HL-60 (cell line): Measurements from ENCODE around the gene ATE1.
A peak's percentile ranks its signal among the peaks of the same experiment; 100 is the strongest.

ENCODE experiments used
- DNase-seq, 2 experiments: peaks; one replicate each; pipeline ENCODE4 v3.0.0-alpha.2; 2010 to 2020; ENCODE audit warnings: low read depth in 1 of 2, low spot score in 1 of 2
- H3K27ac ChIP-seq: fragments of 250-450 bp; sonication (Bioruptor Pico); replicated peaks from 2 replicates; pipeline ENCODE4 v1.5.1; 2020; ENCODE audit warnings: mild to moderate bottlenecking, moderate library complexity
- H3K27me3 ChIP-seq: fragments of 250-450 bp; sonication (Bioruptor Pico); 2 replicates; pipeline ENCODE4 v1.5.1; 2021; ENCODE audit warnings: mild to moderate bottlenecking, moderate library complexity; ENCODE audit not compliant: insufficient read depth, poor library complexity, severe bottlenecking
- H3K4me3 ChIP-seq: replicated peaks from 2 replicates; pipeline ENCODE4 v1.5.1; 2011; ENCODE audit warnings: mild to moderate bottlenecking, control low read depth, low read length; ENCODE audit not compliant: insufficient read depth
- CTCF ChIP-seq: IDR thresholded peaks from one replicate; pipeline ENCODE4 v1.5.1; 2011; ENCODE audit warnings: low read length, control low read depth, inconsistent platforms; ENCODE audit not compliant: insufficient read depth
- GABPA ChIP-seq: IDR thresholded peaks from 2 replicates; pipeline ENCODE4 v1.6.1; 2012; ENCODE audit warnings: low read depth
- POLR2AphosphoS5 ChIP-seq: IDR thresholded peaks from 2 replicates; pipeline ENCODE4 v1.6.1; 2012; ENCODE audit warnings: low read depth
- REST ChIP-seq: IDR thresholded peaks from 2 replicates; pipeline ENCODE4 v1.6.1; 2012; ENCODE audit warnings: low read depth; ENCODE audit not compliant: insufficient replicate concordance
- SPI1 ChIP-seq: IDR thresholded peaks from 2 replicates; pipeline ENCODE4 v1.6.1; 2012; ENCODE audit warnings: low read depth, mild to moderate bottlenecking, borderline replicate concordance

ATE1 gene

GRCh38 chr10:121910673-121911420, 17.0 kb downstream of the ATE1 start:
- TF ChIP-seq SPI1, result no peak
- no peak for TF ChIP-seq CTCF
- no peak for TF ChIP-seq GABPA
- no peak for TF ChIP-seq REST
- no peak for TF ChIP-seq POLR2AphosphoS5
- H3K27me3 ChIP-seq, result no peaks in the 10 kb centered on the region
- no peak overlapping the region for H3K4me3 ChIP-seq
- DNase-seq, result no peak
- H3K27ac ChIP-seq, result no peak overlapping the region

- Histone ChIP-seq H3K4me3 (no peak overlapping the region), H3K27ac (no peak overlapping the region), H3K27me3 (no peaks in the 10 kb centered on the region)
- no peak for DNase-seq
- TF ChIP-seq SPI1 (no peak), POLR2AphosphoS5 (no peak), GABPA (no peak), REST (no peak), CTCF (no peak)
These were observed 22.9 kb downstream of the ATE1 start for GRCh38 chr10:121904888-121905287.

- Histone ChIP-seq H3K4me3 (no peak overlapping the region), H3K27me3 (no peaks in the 10 kb centered on the region), H3K27ac (no peak overlapping the region)
- DNase-seq, result peak; percentile 40 to 43
- TF ChIP-seq POLR2AphosphoS5 (no peak), CTCF (peak; percentile 55)
These were observed 27.2 kb downstream of the ATE1 start for GRCh38 chr10:121900443-121901174.
